Nephron (organoid): Measurements from ENCODE around the gene AHCYL2.

Experiments used
- H3K27ac Mint-ChIP-seq, 3 experiments: 2 replicates each; pipeline ENCODE4 v1.8.0; 2020; ENCODE audit warnings: mixed read lengths in 3 of 3, mild to moderate bottlenecking in 2 of 3, moderate library complexity in 1 of 3
- H3K27me3 Mint-ChIP-seq: 2 replicates; pipeline ENCODE4 v1.8.0; 2021; ENCODE audit warnings: low read depth, mild to moderate bottlenecking, moderate library complexity, mixed read lengths
- H3K36me3 Mint-ChIP-seq: 2 replicates; pipeline ENCODE4 v1.8.0; 2020; ENCODE audit warnings: low read depth, mixed read lengths
- H3K4me1 Mint-ChIP-seq: 2 replicates; pipeline ENCODE4 v1.8.0; 2020; ENCODE audit warnings: mixed read lengths
- H3K4me3 Mint-ChIP-seq, 3 experiments: 2 replicates each; pipeline ENCODE4 v1.8.0; 2020; ENCODE audit warnings: mild to moderate bottlenecking in 3 of 3, mixed read lengths in 3 of 3, moderate library complexity in 2 of 3
- H3K9me3 Mint-ChIP-seq: 2 replicates; pipeline ENCODE4 v1.8.0; 2020; ENCODE audit warnings: mixed read lengths
- CTCF ChIP-seq, 3 experiments: fragments of 200-600 bp; sonication (generic); IDR thresholded peaks; one replicate each; pipeline ENCODE4 v1.5.0; 2021; ENCODE audit warnings: antibody characterized with exemption in 3 of 3; ENCODE audit not compliant: unreplicated experiment in 3 of 3

The AHCYL2 gene

GRCh38 chr7:129197771-129198170 is 27.1 kb upstream of the AHCYL2 start:
- no peak for TF ChIP-seq CTCF (IDR thresholded peaks at IDR 0.05; ENCODE audit: unreplicated experiment in 3 of 3)
- Mint-ChIP-seq H3K27ac (no peak overlapping the region), H3K36me3 (peaks cover 54% of the 10 kb centered on the region), H3K4me3 (no peak overlapping the region), H3K4me1 (no peaks in the 10 kb centered on the region), H3K9me3 (no peaks in the 10 kb centered on the region), H3K27me3 (no peaks in the 10 kb centered on the region)

GRCh38 chr7:129199406-129199805 is 25.4 kb upstream of the AHCYL2 start:
- no peak overlapping the region for H3K27ac Mint-ChIP-seq
- H3K4me1 Mint-ChIP-seq, result no peaks in the 10 kb centered on the region
- H3K36me3 Mint-ChIP-seq, result peaks cover 57% of the 10 kb centered on the region
- TF ChIP-seq CTCF (IDR thresholded peaks at IDR 0.05; ENCODE audit: unreplicated experiment in 3 of 3), result no peak
- no peaks in the 10 kb centered on the region for H3K9me3 Mint-ChIP-seq
- H3K27me3 Mint-ChIP-seq, result no peaks in the 10 kb centered on the region
- no peak overlapping the region for H3K4me3 Mint-ChIP-seq

GRCh38 chr7:129202058-129202777 is 22.6 kb upstream of the AHCYL2 start:
- H3K4me3 Mint-ChIP-seq, result no peak overlapping the region
- no peaks in the 10 kb centered on the region for H3K27me3 Mint-ChIP-seq
- H3K36me3 Mint-ChIP-seq, result peaks cover 54% of the 10 kb centered on the region
- peak overlapping the region in 2 of 3 experiments; percentile 14 to 64 for H3K27ac Mint-ChIP-seq
- TF ChIP-seq CTCF (IDR thresholded peaks at IDR 0.05; ENCODE audit: unreplicated experiment in 3 of 3), result no peak
- H3K9me3 Mint-ChIP-seq, result no peaks in the 10 kb centered on the region
- H3K4me1 Mint-ChIP-seq, result no peaks in the 10 kb centered on the region

DNA sequence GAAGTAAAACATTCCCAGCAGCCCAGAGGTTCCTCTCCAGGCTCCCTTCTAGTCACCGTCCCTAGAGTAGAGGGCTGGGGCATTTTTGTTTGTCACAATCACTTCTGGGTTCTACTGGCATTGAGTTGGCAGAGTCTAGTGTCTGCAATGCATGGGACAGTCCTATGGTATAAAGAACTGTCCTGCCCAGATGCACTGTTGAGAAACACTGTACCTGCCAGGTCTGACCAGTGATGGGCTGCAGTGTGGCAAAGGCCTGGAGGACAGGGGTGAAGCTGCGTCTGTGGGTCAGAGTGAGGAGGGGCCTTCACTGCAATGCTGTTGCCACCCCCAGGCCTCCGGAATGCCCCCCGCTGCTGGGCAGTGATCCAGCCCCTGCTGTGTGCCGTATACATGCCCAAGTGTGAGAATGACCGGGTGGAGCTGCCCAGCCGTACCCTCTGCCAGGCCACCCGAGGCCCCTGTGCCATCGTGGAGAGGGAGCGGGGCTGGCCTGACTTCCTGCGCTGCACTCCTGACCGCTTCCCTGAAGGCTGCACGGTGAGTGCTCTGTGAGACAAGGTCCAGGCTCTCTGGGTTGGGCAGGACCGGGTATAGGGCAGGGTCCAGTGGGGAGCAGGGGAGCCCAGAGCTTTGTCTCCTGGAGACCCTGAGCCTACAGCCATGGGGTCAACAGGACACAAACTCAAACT is 21.6 kb upstream of the AHCYL2 start:
- Mint-ChIP-seq H3K27me3 (no peaks in the 10 kb centered on the region), H3K27ac (peak overlapping the region in 1 of 3 experiments; percentile 31), H3K9me3 (no peaks in the 10 kb centered on the region), H3K4me3 (no peak overlapping the region), H3K36me3 (peaks cover 56% of the 10 kb centered on the region), H3K4me1 (no peaks in the 10 kb centered on the region)
- TF ChIP-seq CTCF (IDR thresholded peaks at IDR 0.05; ENCODE audit: unreplicated experiment in 3 of 3), result no peak

DNA sequence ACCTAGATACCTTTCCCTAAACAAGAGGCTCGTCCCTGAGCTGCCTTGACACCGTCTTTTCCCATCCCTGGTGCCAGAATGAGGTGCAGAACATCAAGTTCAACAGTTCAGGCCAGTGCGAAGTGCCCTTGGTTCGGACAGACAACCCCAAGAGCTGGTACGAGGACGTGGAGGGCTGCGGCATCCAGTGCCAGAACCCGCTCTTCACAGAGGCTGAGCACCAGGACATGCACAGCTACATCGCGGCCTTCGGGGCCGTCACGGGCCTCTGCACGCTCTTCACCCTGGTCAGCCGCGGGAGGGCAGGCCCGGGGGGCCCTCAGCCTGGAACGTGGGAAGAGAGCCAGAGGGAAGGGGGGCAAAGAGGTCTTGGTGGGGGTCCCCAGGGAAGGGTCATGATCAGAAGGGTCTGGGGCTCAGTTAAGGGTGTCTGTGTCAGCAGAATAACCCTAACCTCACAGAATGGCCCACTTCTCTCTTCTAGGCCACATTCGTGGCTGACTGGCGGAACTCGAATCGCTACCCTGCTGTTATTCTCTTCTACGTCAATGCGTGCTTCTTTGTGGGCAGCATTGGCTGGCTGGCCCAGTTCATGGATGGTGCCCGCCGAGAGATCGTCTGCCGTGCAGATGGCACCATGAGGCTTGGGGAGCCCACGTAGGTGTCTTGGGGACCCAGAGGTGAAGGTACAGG is 19.6 kb upstream of the AHCYL2 start:
- H3K4me1 Mint-ChIP-seq, result no peaks in the 10 kb centered on the region
- peak overlapping the region in 1 of 3 experiments; percentile 18 for H3K27ac Mint-ChIP-seq
- no peak for TF ChIP-seq CTCF (IDR thresholded peaks at IDR 0.05; ENCODE audit: unreplicated experiment in 3 of 3)
- peaks cover 59% of the 10 kb centered on the region for H3K36me3 Mint-ChIP-seq
- no peaks in the 10 kb centered on the region for H3K9me3 Mint-ChIP-seq
- H3K4me3 Mint-ChIP-seq, result no peak overlapping the region
- no peaks in the 10 kb centered on the region for H3K27me3 Mint-ChIP-seq
